Osteocyte (in vitro differentiated cells): Measurements from ENCODE around the gene BRAT1. TPM values are rescaled to one million over a fixed set of nuclear protein-coding genes. Genes with fewer than 3 reads are reported as not detected.

Source experiments
- DNase-seq: peaks from one replicate; pipeline ENCODE4 v3.0.0; 2021; ENCODE audit warnings: mixed read lengths; ENCODE audit not compliant: unreplicated experiment; ENCODE audit errors: extremely low spot score
- H3K27ac Mint-ChIP-seq: one replicate; pipeline ENCODE4 v1.8.0; 2021; ENCODE audit warnings: mild to moderate bottlenecking, mixed read lengths; ENCODE audit not compliant: unreplicated experiment
- H3K27me3 Mint-ChIP-seq: one replicate; pipeline ENCODE4 v1.8.0; 2021; ENCODE audit warnings: mixed read lengths; ENCODE audit not compliant: unreplicated experiment
- H3K36me3 Mint-ChIP-seq: one replicate; pipeline ENCODE4 v1.8.0; 2021; ENCODE audit warnings: mixed read lengths; ENCODE audit not compliant: unreplicated experiment
- H3K4me1 Mint-ChIP-seq: one replicate; pipeline ENCODE4 v1.8.0; 2021; ENCODE audit warnings: mixed read lengths; ENCODE audit not compliant: unreplicated experiment
- H3K4me3 Mint-ChIP-seq: one replicate; pipeline ENCODE4 v1.8.0; 2021; ENCODE audit warnings: mild to moderate bottlenecking, moderate library complexity, mixed read lengths; ENCODE audit not compliant: unreplicated experiment
- H3K9me3 Mint-ChIP-seq: one replicate; pipeline ENCODE4 v1.8.0; 2021; ENCODE audit warnings: mixed read lengths; ENCODE audit not compliant: unreplicated experiment
- total RNA-seq: library from RNA; stranded (reverse); gene quantifications from 2 replicates; pipeline ENCODE4 v1.2.1, GENCODE V29; 2021
- TF ChIP-seq, protein P1 (sequence below): fragments of 200-600 bp; sonication (generic); IDR thresholded peaks from 2 replicates; pipeline ENCODE4 v1.5.0; 2021; ENCODE audit warnings: antibody characterized with exemption, mild to moderate bottlenecking, moderate library complexity

BRAT1 gene
- total RNA-seq, 1 donor from 2014 or later = 27.8 TPM

DNA sequence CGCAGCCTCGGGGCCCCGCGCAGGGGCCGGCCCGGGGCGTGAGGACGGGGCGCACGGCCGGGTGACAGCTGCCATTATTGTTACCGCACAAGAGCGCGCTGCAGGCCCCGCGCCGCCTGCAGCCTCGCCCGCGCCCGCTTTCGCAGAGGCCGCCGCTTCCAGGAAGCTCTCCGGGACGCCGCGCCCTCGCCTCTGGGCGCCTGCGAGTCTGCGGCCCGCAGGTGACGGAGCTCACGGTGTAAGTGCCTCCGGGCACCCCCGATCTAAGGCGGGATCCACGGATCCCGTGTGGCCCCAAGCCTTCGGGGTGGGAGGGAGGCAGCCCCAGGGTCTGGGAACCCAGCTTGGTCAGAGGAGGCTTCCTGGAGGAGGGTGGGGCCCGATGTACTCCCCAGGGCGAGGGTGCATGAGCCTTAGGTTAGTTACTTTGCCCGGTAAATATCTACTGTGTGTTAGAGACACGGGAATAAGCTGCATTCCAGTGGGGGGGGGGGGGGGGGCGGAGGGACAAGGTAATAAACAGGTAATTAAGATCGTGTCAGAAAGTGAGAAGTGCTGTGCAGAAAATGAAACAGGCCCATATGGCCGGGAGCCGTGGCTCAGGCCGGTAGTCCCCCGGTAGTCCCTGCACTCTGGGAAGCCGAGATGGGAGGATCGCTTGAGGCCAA lies 4.1 kb upstream of the BRAT1 start:
- H3K36me3 Mint-ChIP-seq = peaks cover 3% of the 10 kb centered on the region
- peaks cover 28% of the 10 kb centered on the region for H3K4me1 Mint-ChIP-seq
- TF ChIP-seq, protein P1, sequence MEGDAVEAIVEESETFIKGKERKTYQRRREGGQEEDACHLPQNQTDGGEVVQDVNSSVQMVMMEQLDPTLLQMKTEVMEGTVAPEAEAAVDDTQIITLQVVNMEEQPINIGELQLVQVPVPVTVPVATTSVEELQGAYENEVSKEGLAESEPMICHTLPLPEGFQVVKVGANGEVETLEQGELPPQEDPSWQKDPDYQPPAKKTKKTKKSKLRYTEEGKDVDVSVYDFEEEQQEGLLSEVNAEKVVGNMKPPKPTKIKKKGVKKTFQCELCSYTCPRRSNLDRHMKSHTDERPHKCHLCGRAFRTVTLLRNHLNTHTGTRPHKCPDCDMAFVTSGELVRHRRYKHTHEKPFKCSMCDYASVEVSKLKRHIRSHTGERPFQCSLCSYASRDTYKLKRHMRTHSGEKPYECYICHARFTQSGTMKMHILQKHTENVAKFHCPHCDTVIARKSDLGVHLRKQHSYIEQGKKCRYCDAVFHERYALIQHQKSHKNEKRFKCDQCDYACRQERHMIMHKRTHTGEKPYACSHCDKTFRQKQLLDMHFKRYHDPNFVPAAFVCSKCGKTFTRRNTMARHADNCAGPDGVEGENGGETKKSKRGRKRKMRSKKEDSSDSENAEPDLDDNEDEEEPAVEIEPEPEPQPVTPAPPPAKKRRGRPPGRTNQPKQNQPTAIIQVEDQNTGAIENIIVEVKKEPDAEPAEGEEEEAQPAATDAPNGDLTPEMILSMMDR = no peak
- no peaks in the 10 kb centered on the region for H3K9me3 Mint-ChIP-seq
- no peak for DNase-seq
- no peaks in the 10 kb centered on the region for H3K27me3 Mint-ChIP-seq
- no peak overlapping the region for H3K27ac Mint-ChIP-seq
- H3K4me3 Mint-ChIP-seq = peak overlapping the region; percentile 72

DNA sequence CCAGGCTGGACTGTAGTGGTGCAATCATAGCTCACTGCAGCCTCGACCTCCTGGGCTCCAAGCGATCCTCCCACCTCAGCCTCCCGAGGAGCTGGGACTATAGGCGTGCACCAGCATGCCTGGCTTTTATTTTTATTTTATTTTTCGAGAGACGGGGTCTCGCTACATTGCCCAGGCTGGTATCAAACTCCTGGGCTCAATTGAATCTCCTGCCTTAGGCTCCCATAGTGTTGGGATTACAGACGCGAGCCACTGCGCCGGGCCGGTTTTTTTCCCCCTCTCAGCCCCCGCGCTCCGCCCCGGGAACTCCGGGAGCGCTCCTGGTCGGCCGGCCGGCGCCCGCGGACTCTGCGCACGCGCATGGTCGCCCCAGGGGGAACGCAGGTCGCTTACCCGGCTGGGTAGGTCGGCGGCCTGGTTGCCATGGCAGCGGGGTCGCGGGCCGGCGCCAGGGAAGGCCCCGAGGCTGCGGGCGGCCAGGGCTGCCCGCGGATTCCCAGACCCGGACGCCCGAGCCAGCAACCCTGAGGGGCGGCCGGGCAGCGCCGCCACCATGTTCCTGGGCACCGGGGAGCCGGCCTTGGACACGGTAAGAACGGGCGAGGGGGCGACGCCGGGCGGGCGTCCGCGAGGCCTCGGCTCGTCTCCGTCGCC lies 3.4 kb upstream of the BRAT1 start, which contains the start of gene IQCE:
TSS of gene IQCE (plus strand) at position 351 of the 654 bp plus-strand sequence. CDS start at position 554, 203 bp downstream.
- Mint-ChIP-seq H3K4me1 (peaks cover 33% of the 10 kb centered on the region), H3K27ac (no peak within 1 kb of the TSS), H3K36me3 (peaks cover 3% of the 10 kb centered on the region), H3K9me3 (no peaks in the 10 kb centered on the region), H3K4me3 (peak within 1 kb of the TSS; percentile 72), H3K27me3 (no peaks in the 10 kb centered on the region)
- DNase-seq = peak; percentile 98
- TF ChIP-seq, protein P1 = no peak

DNA sequence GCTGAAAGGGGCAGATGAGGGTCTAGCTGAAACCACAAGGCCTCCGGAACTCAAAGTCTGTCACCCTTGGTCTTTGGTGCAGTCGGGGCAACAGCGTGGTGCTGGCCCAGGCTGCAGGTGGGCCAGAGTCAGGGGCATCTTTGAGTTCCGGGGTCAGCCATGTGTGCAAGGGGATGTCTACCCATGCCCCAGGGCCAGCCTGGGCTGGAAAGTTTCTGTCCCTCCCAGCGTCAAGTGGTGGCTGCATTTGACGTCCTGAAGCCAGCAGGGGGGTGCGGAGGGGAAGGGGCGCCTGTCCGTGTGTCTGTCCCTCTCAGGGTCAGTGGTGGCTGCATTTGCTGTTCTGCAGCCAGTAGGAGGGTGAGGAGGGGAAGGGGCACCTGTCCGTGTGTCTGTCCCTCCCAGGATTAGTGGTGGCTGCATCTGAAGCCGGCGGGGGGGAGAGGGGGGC lies 638 bp downstream of the BRAT1 start:
- H3K36me3 Mint-ChIP-seq = peaks cover 6% of the 10 kb centered on the region
- peak overlapping the region; percentile 61 for H3K27ac Mint-ChIP-seq
- peak overlapping the region; percentile 81 for H3K4me3 Mint-ChIP-seq
- no peak for DNase-seq
- TF ChIP-seq, protein P1 = no peak
- no peaks in the 10 kb centered on the region for H3K9me3 Mint-ChIP-seq
- no peaks in the 10 kb centered on the region for H3K27me3 Mint-ChIP-seq
- peaks cover 22% of the 10 kb centered on the region for H3K4me1 Mint-ChIP-seq

DNA sequence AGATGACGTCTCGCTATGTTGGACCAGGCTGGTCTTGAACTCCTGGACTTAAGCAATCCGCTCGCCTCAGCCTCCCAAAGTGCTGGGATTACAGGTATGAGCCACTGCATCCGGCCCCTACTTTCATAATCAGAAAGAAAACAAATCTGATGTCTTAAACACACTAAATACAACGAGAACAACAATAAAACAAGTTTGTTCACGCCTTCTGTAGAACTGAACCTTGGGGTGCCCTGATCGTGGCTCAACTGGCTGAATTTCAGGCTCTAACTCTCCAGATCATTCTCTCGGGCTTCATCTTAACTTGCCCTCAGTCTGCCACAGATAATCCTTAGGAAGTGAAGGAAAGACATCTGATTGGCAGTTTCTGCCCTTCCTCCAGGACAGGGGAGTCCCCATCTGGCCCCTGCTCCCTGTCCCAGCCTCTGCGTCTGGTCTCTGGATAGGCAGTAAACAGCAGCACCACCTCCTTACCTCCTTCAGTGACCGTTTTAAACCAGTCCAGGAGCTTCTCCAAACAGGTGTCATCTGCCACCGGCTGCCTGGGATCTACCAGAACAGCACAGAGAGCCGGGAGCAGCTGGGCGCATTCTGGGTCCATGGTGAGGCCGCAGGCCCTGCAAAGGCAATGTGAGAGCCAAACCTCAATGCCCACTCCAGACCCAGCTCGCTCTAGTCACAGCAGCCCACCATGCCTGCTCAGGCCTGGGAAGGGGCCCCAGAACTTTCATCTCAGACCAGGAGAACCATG lies 1.3 kb downstream of the BRAT1 start:
- H3K36me3 Mint-ChIP-seq = peaks cover 11% of the 10 kb centered on the region
- H3K27ac Mint-ChIP-seq = peak overlapping the region; percentile 61
- H3K9me3 Mint-ChIP-seq = no peaks in the 10 kb centered on the region
- DNase-seq = no peak
- peak overlapping the region; percentile 81 for H3K4me3 Mint-ChIP-seq
- no peaks in the 10 kb centered on the region for H3K27me3 Mint-ChIP-seq
- peaks cover 22% of the 10 kb centered on the region for H3K4me1 Mint-ChIP-seq
- TF ChIP-seq, protein P1 = no peak
